ENCODE results near the gene URGCP. TPM values are rescaled to one million over a fixed set of nuclear protein-coding genes. Genes with fewer than 3 reads are reported as not detected.

URGCP gene
- total RNA-seq, 1 donor from 2014 or later = 39.6 TPM

DNA sequence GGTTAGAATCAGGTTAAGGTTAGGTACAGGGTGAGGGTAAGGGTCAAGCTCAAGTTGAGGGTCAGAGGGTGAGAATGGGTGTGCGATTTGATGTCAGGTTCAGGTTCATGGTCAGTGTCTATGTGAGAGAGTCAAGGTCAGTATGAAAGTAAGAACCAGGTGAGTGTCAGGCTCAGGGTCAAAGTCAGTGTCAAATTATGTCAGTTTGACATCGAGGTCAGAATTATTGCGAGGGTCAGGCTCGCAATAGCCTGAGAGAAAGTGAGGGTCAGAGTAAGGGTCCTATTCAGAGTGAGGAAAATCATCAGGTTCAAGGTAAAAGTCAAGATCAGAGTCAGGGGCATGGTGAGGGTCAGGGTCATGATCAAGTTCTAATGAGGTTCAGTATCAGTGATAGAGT is 50.1 kb downstream of the URGCP start:
- no peaks in the 10 kb centered on the region for H3K27me3 ChIP-seq (ENCODE audit: low read depth)
- DNase-seq = no peak

DNA sequence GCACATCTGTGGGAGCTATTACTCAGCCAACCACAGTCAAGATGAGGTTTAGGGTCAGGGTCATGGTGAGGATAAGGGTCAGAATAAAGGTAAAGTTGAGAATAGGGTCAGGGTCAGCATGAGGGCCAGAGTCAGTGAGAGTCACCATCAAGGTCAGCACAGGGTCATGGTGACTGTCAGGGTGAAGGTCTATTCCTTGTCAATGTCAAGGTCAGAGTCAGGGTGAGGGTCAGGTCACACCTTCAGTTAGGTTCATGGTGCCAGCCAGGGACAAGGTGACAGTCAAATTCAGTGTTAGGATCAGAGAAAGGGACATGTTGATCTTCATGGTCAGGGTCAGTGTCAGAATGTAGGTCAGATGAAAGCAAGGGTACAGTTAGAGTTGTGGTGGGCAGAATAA is 51.2 kb downstream of the URGCP start:
- H3K27me3 ChIP-seq (ENCODE audit: low read depth) = no peaks in the 10 kb centered on the region
- no peak overlapping the region for H3K27ac ChIP-seq (replicated peaks)
- no peaks in the 10 kb centered on the region for H3K36me3 ChIP-seq
- no peaks in the 10 kb centered on the region for H3K9me3 ChIP-seq (replicated peaks)
- H3K4me1 ChIP-seq = no peaks in the 10 kb centered on the region
- H3K4me3 ChIP-seq = no peak overlapping the region
- no peak for DNase-seq
- intact Hi-C loops (cut with micrococcal nuclease) = no loop called here
- TF ChIP-seq, protein P1, sequence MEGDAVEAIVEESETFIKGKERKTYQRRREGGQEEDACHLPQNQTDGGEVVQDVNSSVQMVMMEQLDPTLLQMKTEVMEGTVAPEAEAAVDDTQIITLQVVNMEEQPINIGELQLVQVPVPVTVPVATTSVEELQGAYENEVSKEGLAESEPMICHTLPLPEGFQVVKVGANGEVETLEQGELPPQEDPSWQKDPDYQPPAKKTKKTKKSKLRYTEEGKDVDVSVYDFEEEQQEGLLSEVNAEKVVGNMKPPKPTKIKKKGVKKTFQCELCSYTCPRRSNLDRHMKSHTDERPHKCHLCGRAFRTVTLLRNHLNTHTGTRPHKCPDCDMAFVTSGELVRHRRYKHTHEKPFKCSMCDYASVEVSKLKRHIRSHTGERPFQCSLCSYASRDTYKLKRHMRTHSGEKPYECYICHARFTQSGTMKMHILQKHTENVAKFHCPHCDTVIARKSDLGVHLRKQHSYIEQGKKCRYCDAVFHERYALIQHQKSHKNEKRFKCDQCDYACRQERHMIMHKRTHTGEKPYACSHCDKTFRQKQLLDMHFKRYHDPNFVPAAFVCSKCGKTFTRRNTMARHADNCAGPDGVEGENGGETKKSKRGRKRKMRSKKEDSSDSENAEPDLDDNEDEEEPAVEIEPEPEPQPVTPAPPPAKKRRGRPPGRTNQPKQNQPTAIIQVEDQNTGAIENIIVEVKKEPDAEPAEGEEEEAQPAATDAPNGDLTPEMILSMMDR (IDR thresholded peaks at IDR 0.05; ENCODE audit: borderline replicate concordance) = no peak

More for the DNA sequence above, 50.1 kb downstream of the URGCP start:
- Histone ChIP-seq H3K27ac (replicated peaks) (no peak overlapping the region), H3K9me3 (replicated peaks) (no peaks in the 10 kb centered on the region), H3K4me3 (no peak overlapping the region), H3K36me3 (no peaks in the 10 kb centered on the region), H3K4me1 (no peaks in the 10 kb centered on the region)
- intact Hi-C loops (cut with micrococcal nuclease) = no loop called here
- TF ChIP-seq, protein P1 (IDR thresholded peaks at IDR 0.05; ENCODE audit: borderline replicate concordance) = no peak

DNA sequence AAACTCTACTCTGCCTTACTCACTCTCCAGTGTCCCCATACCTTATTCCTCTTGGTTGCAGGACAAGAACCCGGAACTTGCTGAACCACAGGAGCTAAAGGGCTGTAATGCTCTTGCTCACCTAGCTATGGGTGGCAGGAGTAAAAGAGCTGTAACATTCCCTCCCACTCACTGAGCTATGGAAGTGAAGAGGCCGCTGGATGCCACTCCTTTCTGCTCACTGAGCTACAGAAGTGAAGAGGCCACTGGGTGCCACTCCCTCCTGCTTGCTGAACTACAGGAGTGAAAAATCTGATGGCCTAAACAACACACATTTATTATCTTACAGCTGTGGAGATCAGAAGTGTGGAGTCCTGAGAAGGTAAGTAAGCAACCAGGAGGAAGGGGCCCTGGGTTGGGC is 54.6 kb downstream of the URGCP start:
- Histone ChIP-seq H3K4me3 (no peak overlapping the region), H3K36me3 (no peaks in the 10 kb centered on the region), H3K27ac (replicated peaks) (no peak overlapping the region), H3K4me1 (no peaks in the 10 kb centered on the region), H3K27me3 (ENCODE audit: low read depth) (peaks cover 7% of the 10 kb centered on the region), H3K9me3 (replicated peaks) (no peaks in the 10 kb centered on the region)
- intact Hi-C loops (cut with micrococcal nuclease) = no loop called here
- TF ChIP-seq, protein P1 (IDR thresholded peaks at IDR 0.05; ENCODE audit: borderline replicate concordance) = no peak
- no peak for DNase-seq

DNA sequence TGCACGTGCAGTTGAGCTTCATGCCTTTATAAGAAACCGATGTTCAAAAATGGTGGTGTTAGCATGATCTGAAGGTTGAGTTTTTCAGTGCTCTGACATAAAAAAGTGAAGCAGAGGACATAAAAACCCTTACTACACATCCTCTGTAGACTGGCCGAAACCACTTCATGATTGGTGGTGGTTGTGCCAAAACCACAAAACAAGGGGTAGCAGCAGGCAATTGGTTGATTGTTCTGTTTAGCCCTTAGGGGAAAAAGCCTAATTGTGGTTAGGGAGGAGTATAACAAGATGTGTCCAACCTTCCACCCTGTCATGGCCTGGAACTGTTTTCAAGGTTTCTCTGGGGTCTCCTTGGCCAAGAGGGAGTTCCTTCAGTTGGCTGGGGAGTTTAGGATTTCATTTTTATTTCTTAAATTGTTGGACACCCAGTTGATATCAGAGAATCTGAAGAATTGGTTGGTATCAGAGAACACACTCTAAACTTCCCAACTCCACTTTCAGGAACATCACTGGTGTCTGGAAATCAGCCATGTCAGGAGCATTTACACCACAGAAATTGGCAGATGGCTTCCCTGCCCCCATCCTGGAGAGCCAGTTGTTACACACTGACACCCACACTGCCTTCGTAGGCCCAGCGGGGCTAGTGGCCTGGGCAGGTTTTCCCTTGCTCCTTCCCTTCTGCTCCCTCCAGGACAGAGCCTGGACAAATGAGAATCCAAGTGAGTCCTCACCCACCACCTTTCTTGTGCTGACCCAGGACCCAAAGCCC is 55.9 kb downstream of the URGCP start:
- no peaks in the 10 kb centered on the region for H3K4me1 ChIP-seq
- intact Hi-C loops (cut with micrococcal nuclease) = no loop called here
- no peak overlapping the region for H3K4me3 ChIP-seq
- peaks cover 15% of the 10 kb centered on the region for H3K27me3 ChIP-seq (ENCODE audit: low read depth)
- H3K36me3 ChIP-seq = no peaks in the 10 kb centered on the region
- DNase-seq = no peak
- H3K27ac ChIP-seq (replicated peaks) = no peak overlapping the region
- TF ChIP-seq, protein P1 (IDR thresholded peaks at IDR 0.05; ENCODE audit: borderline replicate concordance) = no peak
- no peaks in the 10 kb centered on the region for H3K9me3 ChIP-seq (replicated peaks)

DNA sequence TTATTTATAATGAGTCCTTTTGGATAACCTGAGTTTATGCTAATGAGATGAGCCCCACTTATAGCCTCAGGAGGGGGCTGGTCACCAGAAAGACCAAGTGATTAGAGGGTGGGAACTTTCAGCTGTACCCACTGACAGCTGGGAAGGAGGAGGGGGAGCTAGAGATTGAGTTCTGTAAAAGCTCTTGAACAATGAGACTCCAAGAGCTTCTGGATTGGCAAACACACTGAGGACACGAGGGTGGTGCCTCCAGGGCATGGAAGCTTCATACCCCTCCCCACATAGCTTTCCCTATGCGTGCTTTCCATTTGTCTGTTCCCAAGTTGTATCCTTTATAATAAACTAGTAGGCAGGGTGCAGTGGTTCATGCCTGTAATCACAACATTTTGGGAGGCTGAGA is 57.3 kb downstream of the URGCP start:
- H3K4me3 ChIP-seq = no peak overlapping the region
- no peaks in the 10 kb centered on the region for H3K9me3 ChIP-seq (replicated peaks)
- no peak for DNase-seq
- no peaks in the 10 kb centered on the region for H3K4me1 ChIP-seq
- H3K36me3 ChIP-seq = no peaks in the 10 kb centered on the region
- TF ChIP-seq, protein P1 (IDR thresholded peaks at IDR 0.05; ENCODE audit: borderline replicate concordance) = no peak
- intact Hi-C loops (cut with micrococcal nuclease) = no loop called here
- H3K27me3 ChIP-seq (ENCODE audit: low read depth) = peaks cover 15% of the 10 kb centered on the region
- no peak overlapping the region for H3K27ac ChIP-seq (replicated peaks)
